Smooth muscle cell of bladder (primary cell): ENCODE results near the gene POF1B. TPM values are rescaled to one million over a fixed set of nuclear protein-coding genes. Genes with fewer than 3 reads are reported as not detected.

Source experiments
- total RNA-seq: library from RNA; depleted of rRNA; stranded (reverse); fragments of >200 nt; gene quantifications from 2 replicates; pipeline ENCODE4 v1.2.3, GENCODE V29; 2014

POF1B gene, protein sequence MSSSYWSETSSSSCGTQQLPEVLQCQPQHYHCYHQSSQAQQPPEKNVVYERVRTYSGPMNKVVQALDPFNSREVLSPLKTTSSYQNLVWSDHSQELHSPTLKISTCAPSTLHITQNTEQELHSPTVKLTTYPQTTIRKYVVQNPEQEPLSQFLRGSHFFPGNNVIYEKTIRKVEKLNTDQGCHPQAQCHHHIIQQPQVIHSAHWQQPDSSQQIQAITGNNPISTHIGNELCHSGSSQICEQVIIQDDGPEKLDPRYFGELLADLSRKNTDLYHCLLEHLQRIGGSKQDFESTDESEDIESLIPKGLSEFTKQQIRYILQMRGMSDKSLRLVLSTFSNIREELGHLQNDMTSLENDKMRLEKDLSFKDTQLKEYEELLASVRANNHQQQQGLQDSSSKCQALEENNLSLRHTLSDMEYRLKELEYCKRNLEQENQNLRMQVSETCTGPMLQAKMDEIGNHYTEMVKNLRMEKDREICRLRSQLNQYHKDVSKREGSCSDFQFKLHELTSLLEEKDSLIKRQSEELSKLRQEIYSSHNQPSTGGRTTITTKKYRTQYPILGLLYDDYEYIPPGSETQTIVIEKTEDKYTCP
- not detected in 2 replicates for total RNA-seq

DNA sequence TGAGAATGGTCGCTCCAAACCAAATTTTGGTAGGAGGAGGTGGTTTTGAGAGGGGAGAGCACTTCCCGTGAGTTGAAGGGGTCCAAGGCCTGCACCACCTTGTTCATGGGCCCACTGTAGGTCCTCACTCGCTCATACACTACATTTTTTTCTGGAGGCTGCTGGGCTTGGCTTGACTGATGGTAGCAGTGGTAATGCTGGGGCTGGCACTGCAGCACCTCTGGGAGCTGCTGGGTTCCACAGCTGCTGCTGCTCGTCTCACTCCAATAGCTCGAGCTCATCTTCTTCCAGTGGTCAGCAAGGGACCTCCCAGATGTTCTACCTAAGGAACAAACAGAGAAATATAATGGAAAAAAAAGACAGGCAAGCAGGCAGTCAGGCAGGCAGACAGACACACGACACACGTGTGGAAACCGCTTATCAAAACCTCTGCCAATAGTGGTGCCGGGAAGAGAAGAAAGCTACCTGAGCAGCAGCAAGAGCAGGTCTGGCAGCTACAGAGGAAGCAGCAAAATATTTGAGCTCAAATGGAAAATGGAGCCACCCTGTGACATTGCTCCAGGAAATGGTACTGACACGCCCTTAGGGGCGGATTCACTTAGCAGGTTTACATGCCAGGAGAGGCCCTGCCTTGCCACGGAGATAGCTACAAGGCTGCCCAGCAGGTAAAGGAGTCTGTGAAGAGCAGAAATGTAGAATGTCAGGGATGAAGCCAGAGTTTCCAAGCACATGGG is at the start of gene POF1B:
Gene POF1B, minus strand, starts transcription at position 492 of the 734 bp plus-strand sequence. Its CDS starts 211 bp downstream, at position 281.

DNA sequence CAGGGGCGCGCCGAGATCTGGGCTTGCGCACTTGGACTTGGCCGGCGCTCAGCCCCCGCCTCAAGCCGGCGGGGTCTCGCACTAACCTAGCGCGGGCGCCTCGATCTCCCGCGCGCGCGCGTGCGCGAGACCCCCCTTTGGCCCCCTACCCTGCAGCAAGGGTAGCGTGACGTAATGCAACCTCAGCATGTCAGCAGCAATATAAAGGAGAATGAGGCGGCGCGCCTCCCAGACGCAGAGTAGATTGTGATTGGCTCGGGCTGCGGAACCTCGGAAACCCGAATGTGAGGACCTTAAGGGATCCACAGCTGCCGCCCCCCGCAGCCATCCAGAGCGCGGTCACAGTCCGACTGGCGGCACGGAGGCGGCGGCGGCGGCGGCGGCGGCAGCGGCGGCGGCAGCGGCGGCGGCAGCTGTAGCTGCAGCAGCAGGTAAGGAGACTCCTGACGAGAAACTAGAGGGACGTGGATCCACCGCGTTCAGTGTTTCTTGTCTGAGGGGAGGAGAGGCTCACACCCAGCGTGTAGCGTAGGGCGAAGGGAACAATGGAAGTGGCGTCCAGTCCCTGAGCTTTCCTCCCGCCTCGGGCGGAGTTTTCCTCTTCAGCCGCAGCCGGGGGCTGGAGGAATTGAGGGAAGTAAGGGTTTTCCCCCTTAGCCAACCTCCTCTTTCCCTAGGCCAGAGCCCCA is 135.6 kb downstream of the POF1B start, which contains the start of the genes SATL1 and ZNF711:
Gene SATL1, minus strand, starts transcription at position 19 of the 689 bp plus-strand sequence. CDS start 134,811 bp downstream, outside the sequence.
Gene ZNF711, plus strand, starts transcription at position 231 of the 689 bp plus-strand sequence. CDS start 3,582 bp downstream, outside the sequence.

Other genes with a start within 250 kb of the POF1B start
- not detected in 2 replicates for gene SATL1, start 135.9 kb downstream of the POF1B start, total RNA-seq
- gene ZNF711, start 135.7 kb downstream of the POF1B start, total RNA-seq = 0.14 and 0.37 TPM in 2 replicates